Measurements from ENCODE around the gene OXT.

DNA sequence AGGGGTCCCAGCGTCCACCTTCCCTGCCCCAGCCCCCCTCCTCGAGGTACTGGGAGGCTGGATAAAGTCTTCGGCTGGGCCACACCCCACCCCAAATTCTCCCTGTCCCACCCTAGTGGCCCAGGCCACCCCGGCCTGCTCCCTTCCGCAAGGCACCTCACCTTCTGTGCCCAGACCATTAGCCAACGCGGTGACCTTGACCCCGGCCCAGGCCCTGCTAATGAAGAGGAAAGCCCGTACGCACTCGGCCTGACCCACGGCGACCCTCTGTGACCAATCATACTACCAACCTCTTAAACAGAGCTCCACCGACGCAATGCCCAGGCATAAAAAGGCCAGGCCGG, 182 bp upstream of the OXT start:
- TF ChIP-seq, protein P1, sequence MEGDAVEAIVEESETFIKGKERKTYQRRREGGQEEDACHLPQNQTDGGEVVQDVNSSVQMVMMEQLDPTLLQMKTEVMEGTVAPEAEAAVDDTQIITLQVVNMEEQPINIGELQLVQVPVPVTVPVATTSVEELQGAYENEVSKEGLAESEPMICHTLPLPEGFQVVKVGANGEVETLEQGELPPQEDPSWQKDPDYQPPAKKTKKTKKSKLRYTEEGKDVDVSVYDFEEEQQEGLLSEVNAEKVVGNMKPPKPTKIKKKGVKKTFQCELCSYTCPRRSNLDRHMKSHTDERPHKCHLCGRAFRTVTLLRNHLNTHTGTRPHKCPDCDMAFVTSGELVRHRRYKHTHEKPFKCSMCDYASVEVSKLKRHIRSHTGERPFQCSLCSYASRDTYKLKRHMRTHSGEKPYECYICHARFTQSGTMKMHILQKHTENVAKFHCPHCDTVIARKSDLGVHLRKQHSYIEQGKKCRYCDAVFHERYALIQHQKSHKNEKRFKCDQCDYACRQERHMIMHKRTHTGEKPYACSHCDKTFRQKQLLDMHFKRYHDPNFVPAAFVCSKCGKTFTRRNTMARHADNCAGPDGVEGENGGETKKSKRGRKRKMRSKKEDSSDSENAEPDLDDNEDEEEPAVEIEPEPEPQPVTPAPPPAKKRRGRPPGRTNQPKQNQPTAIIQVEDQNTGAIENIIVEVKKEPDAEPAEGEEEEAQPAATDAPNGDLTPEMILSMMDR (IDR thresholded peaks at IDR 0.05): no peak
- no peak for TF ChIP-seq POLR2A (IDR thresholded peaks at IDR 0.05)
